ENCODE results near the gene GRIA1.

GRIA1 gene

GRCh38 chr5:153777681-153778581 is 287.5 kb downstream of the GRIA1 start:
- TF ChIP-seq EZH2phosphoT487 (IDR thresholded peaks at IDR 0.05; ENCODE audit: low read depth): no peak
- no peak for TF ChIP-seq CTCF (IDR thresholded peaks at IDR 0.05; ENCODE audit: low read depth, low read length)

DNA sequence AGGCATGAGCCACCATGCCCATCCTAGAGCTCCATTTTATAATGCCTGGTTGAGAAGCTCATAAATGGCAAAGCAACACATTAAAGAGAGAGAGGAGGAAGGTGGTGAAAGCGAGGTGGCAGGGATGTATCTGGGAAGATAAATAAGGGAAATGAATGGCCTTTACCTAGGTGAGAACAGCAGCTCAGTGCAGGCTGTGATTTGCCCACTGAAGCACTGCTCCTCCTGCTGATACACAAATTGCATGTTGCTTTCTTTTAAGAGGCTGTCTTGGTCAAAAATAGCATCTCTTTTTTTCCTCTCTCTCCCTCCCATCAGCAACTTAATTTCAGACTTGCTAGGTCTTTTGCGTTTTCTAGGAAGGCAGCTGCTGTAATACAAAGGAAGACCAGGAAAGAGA is 289.4 kb downstream of the GRIA1 start:
- TF ChIP-seq CTCF (IDR thresholded peaks at IDR 0.05; ENCODE audit: low read depth, low read length) (no peak), EZH2phosphoT487 (IDR thresholded peaks at IDR 0.05; ENCODE audit: low read depth) (no peak)
- H3K36me3 ChIP-seq (replicated peaks; ENCODE audit: low read depth, low read length): no peaks in the 10 kb centered on the region
- no peak overlapping the region for H3K4me3 ChIP-seq (ENCODE audit: low read length)
- no peak overlapping the region for H3K9ac ChIP-seq (ENCODE audit: low read length)
- H3K4me1 ChIP-seq (ENCODE audit: low read length): no peaks in the 10 kb centered on the region
- no peaks in the 10 kb centered on the region for H4K20me1 ChIP-seq (ENCODE audit: insufficient read depth, low read length)
- no peaks in the 10 kb centered on the region for H3K27me3 ChIP-seq (ENCODE audit: low read depth, low read length)
- H3K27ac ChIP-seq (ENCODE audit: low read length): no peak overlapping the region
- no peak overlapping the region for H3K4me2 ChIP-seq (ENCODE audit: low read length)
- H2AFZ ChIP-seq (ENCODE audit: low read depth, low read length): no peak overlapping the region
- H3K9me3 ChIP-seq (ENCODE audit: insufficient read depth, low read length): no peaks in the 10 kb centered on the region
- H3K79me2 ChIP-seq (ENCODE audit: low read length): no peaks in the 10 kb centered on the region

More at GRCh38 chr5:153777681-153778581, 287.5 kb downstream of the GRIA1 start:
- H3K9me3 ChIP-seq (ENCODE audit: insufficient read depth, low read length): no peaks in the 10 kb centered on the region
- no peak overlapping the region for H3K4me2 ChIP-seq (ENCODE audit: low read length)
- no peaks in the 10 kb centered on the region for H3K79me2 ChIP-seq (ENCODE audit: low read length)
- no peaks in the 10 kb centered on the region for H3K27me3 ChIP-seq (ENCODE audit: low read depth, low read length)
- H3K9ac ChIP-seq (ENCODE audit: low read length): no peak overlapping the region
- no peaks in the 10 kb centered on the region for H4K20me1 ChIP-seq (ENCODE audit: insufficient read depth, low read length)
- no peak overlapping the region for H3K4me3 ChIP-seq (ENCODE audit: low read length)
- no peaks in the 10 kb centered on the region for H3K36me3 ChIP-seq (replicated peaks; ENCODE audit: low read depth, low read length)
- H3K27ac ChIP-seq (ENCODE audit: low read length): no peak overlapping the region
- H3K4me1 ChIP-seq (ENCODE audit: low read length): no peaks in the 10 kb centered on the region
- H2AFZ ChIP-seq (ENCODE audit: low read depth, low read length): no peak overlapping the region

DNA sequence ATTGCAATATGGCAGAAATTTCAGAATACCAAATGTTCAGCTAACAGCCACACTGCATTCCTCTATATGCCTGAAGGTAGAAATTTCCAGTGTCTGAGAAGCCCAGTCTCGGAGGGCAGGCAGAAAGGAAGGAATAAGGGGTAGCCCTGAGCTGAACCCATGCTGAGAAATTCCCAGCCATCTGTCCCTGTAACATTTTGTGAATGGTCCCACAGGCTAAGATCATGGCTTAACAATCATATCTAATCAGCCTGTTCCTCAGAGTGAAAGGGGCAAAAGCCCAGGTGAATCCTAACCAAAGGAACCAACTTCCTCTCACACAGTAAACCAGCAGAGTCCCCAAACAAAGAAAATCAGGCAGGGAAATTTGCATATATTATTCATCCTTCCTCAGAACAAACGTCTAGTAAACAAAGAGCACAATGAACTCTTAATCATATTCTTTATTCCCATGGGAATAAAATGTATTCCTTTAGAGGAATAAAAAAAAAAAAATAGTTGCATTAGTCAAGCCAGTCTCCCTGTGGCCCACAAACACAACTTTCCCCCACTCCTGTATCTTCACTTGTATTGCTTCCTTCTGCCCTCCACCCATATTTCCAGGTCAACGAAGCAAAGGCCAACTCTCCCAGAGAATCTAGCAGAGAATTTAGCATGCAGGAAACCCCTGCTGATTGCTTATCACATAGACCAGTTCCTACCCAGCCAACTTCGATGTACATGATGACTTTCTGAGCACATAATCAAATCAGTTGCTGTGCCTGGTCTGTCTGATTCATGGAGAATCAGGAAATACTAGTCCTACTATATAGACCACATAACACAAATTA is 290.6 kb downstream of the GRIA1 start:
- H3K79me2 ChIP-seq (ENCODE audit: low read length): no peaks in the 10 kb centered on the region
- H2AFZ ChIP-seq (ENCODE audit: low read depth, low read length): no peak overlapping the region
- H3K36me3 ChIP-seq (replicated peaks; ENCODE audit: low read depth, low read length): no peaks in the 10 kb centered on the region
- H3K27me3 ChIP-seq (ENCODE audit: low read depth, low read length): no peaks in the 10 kb centered on the region
- H4K20me1 ChIP-seq (ENCODE audit: insufficient read depth, low read length): no peaks in the 10 kb centered on the region
- H3K9me3 ChIP-seq (ENCODE audit: insufficient read depth, low read length): no peaks in the 10 kb centered on the region
- no peaks in the 10 kb centered on the region for H3K4me1 ChIP-seq (ENCODE audit: low read length)
- no peak overlapping the region for H3K27ac ChIP-seq (ENCODE audit: low read length)
- H3K4me2 ChIP-seq (ENCODE audit: low read length): no peak overlapping the region
- TF ChIP-seq CTCF (IDR thresholded peaks at IDR 0.05; ENCODE audit: low read depth, low read length) (no peak), EZH2phosphoT487 (IDR thresholded peaks at IDR 0.05; ENCODE audit: low read depth) (no peak)
- H3K9ac ChIP-seq (ENCODE audit: low read length): no peak overlapping the region
- H3K4me3 ChIP-seq (ENCODE audit: low read length): no peak overlapping the region
